K562 (cell line): Measurements from ENCODE around the gene NEUROD2. TPM values are rescaled to one million over a fixed set of nuclear protein-coding genes. Genes with fewer than 3 reads are reported as not detected.

Source experiments
- ATAC-seq: fragments of 200-7000 bp; cut with Tn5 transposase; 3 replicates; pipeline ENCODE4 v1.9.1; 2020; ENCODE audit warnings: moderate library complexity
- BruUV-seq: library from RNA; stranded (reverse); fragments of 400-500 nt; replicated peaks from 2 replicates; lab custom pipeline; 2021; lab: Mats Ljungman, UMichigan
- CTCF ChIA-PET: fragments of 300-600 bp; formaldehyde crosslinking; extraction: SDS; loops from one replicate; lab custom pipeline; 2021; ENCODE audit warnings: low intra/inter-chr PET ratio; lab: Yijun Ruan, JAX
- POLR2A ChIA-PET: fragments of 300-600, 350-650 bp; sonication (Branson Sonifier 250); formaldehyde crosslinking; extraction: SDS; loops from one replicate; lab custom pipeline; 2021; ENCODE audit warnings: antibody characterized with exemption, inconsistent platforms; lab: Yijun Ruan, JAX
- DNase-seq, 4 experiments: peaks; one replicate each; pipeline versions ENCODE4 v3.0.0 to v3.0.0-alpha.2; 2011 to 2018; ENCODE audit warnings: low spot score in 3 of 4, mixed read lengths in 3 of 4; ENCODE audit errors: extremely low read depth in 1 of 4
- FAIRE-seq: peaks from 2 replicates; lab custom pipeline; 2011; peaks lifted over from hg19 to GRCh38; lab: Jason Lieb, UNC
- H2AFZ ChIP-seq: 2 replicates; pipeline ENCODE4 v1.6.0; 2011; ENCODE audit warnings: low read depth, low read length, control low read depth, inconsistent platforms
- H3K27ac ChIP-seq: fragments of 200-600 bp; 3 replicates; pipeline ENCODE4 v1.8.0; 2011; ENCODE audit warnings: low read depth, mild to moderate bottlenecking, control low read depth, inconsistent platforms, low read length, moderate library complexity, mixed read lengths; ENCODE audit errors: extremely low read depth
- H3K27me3 ChIP-seq, 2 experiments: fragments of 300-600 bp in 1 of 2; 2 replicates in 1 of 2; 3 replicates in 1 of 2; pipeline versions ENCODE4 v1.6.0 to v1.8.0; 2011; ENCODE audit warnings: inconsistent platforms in 2 of 2, low read length in 2 of 2, mild to moderate bottlenecking in 1 of 2, mixed read lengths in 1 of 2, moderate library complexity in 1 of 2; ENCODE audit not compliant: control insufficient read depth in 2 of 2, insufficient read depth in 2 of 2
- H3K36me3 ChIP-seq: fragments of 300-600 bp; 3 replicates; pipeline ENCODE4 v1.8.0; 2011; ENCODE audit warnings: mild to moderate bottlenecking, low read length, inconsistent platforms; ENCODE audit not compliant: control insufficient read depth, insufficient read depth
- H3K4me1 ChIP-seq, 2 experiments: fragments of 200-600 bp in 1 of 2; replicated peaks in 1 of 2; 2 replicates in 1 of 2; 3 replicates in 1 of 2; pipeline versions ENCODE4 v1.5.1 to v1.8.0; 2011; ENCODE audit warnings: inconsistent platforms in 2 of 2, low read length in 2 of 2, mild to moderate bottlenecking in 1 of 2, mixed read lengths in 1 of 2, moderate library complexity in 1 of 2; ENCODE audit not compliant: control insufficient read depth in 2 of 2, insufficient read depth in 2 of 2
- H3K4me2 ChIP-seq: 2 replicates; pipeline ENCODE4 v1.6.1; 2011; ENCODE audit warnings: low read length, control low read depth, inconsistent platforms, mixed read lengths; ENCODE audit not compliant: insufficient read depth
- H3K4me3 ChIP-seq: fragments of 200-600 bp; sonication (generic), shearing (Covaris generic); 2 replicates; pipeline ENCODE4 v1.5.1; 2016; ENCODE audit warnings: control low read depth, inconsistent platforms
- H3K79me2 ChIP-seq: fragments of 200-600 bp; 3 replicates; pipeline ENCODE4 v1.8.0; 2011; ENCODE audit warnings: low read length, inconsistent platforms; ENCODE audit not compliant: control insufficient read depth, insufficient read depth
- H3K9ac ChIP-seq, 2 experiments: 2 replicates each; pipeline versions ENCODE4 v1.6.0 to v1.6.1; 2011; ENCODE audit warnings: low read depth in 2 of 2, low read length in 2 of 2, control low read depth in 1 of 2, inconsistent platforms in 1 of 2, mild to moderate bottlenecking in 1 of 2, mixed read lengths in 1 of 2; ENCODE audit not compliant: insufficient read depth in 1 of 2
- H3K9me1 ChIP-seq: one replicate; pipeline ENCODE4 v1.6.0; 2011; ENCODE audit warnings: inconsistent platforms, mild to moderate bottlenecking, low read length, moderate library complexity; ENCODE audit not compliant: control insufficient read depth, insufficient read depth
- H3K9me3 ChIP-seq: replicated peaks from 2 replicates; pipeline ENCODE4 v1.5.1; 2011; ENCODE audit warnings: low read depth, low read length, inconsistent platforms; ENCODE audit not compliant: control insufficient read depth, insufficient read depth
- H4K20me1 ChIP-seq: replicated peaks from 2 replicates; pipeline ENCODE4 v1.6.1; 2011; ENCODE audit warnings: low read length, inconsistent platforms, mixed read lengths; ENCODE audit not compliant: control insufficient read depth, insufficient read depth
- BHLHE40 ChIP-seq: IDR thresholded peaks from 2 replicates; pipeline ENCODE4 v1.6.1; 2011; ENCODE audit warnings: low read length, improper control_type of control experiment
- CBFB ChIP-seq: sonication (generic); formaldehyde crosslinking; IDR thresholded peaks from 2 replicates; pipeline ENCODE4 v1.4.0; 2020; ENCODE audit warnings: mild to moderate bottlenecking, missing genetic modification reagents
- ESRRB ChIP-seq: fragments of 250-450 bp; sonication (Bioruptor Pico); IDR thresholded peaks from 2 replicates; pipeline ENCODE4 v1.5.0; 2020; ENCODE audit warnings: mild to moderate bottlenecking, moderate library complexity, borderline replicate concordance
- HMGXB4 ChIP-seq: sonication (generic); formaldehyde crosslinking; IDR thresholded peaks from 2 replicates; pipeline ENCODE4 v1.8.1; 2023; ENCODE audit warnings: mild to moderate bottlenecking, missing genetic modification reagents
- LARP7 ChIP-seq: fragments of 450-650 bp; IDR thresholded peaks from 2 replicates; pipeline ENCODE4 v1.6.1; 2016
- WGBS: fragments of 100-300 bp; shearing (Covaris generic); methylation state at CpG from one replicate; pipeline ENCODE4 v1.1.6; 2016; ENCODE audit warnings: low coverage, mixed read lengths; ENCODE audit not compliant: insufficient coverage; ENCODE audit errors: missing lambda C conversion rate; 5-methylcytosine and 5-hydroxymethylcytosine counted together
- in situ Hi-C: fragments of 300-500 bp; cut with MboI; formaldehyde crosslinking; loops from 4 replicates; pipeline ENCODE4 v1.15.0; 2018; ENCODE audit warnings: inconsistent platforms, mixed read lengths
- intact Hi-C: fragments of 100-400 bp; cut with micrococcal nuclease; formaldehyde crosslinking; loops from 2 replicates; pipeline ENCODE4 v1.14.2; 2022
- polyA plus RNA-seq, 8 experiments: library from polyadenylated mRNA; depleted of rRNA in 4 of 8; stranded (reverse) in 5 of 8; unstranded in 3 of 8; fragments of >200 nt; fragmentation: Nextera tagmentation in 2 of 8; fragmentation: Illumina TruSeq in 1 of 8; extraction: Ambion mirVana in 2 of 8; extraction: Trizol in 1 of 8; gene quantifications; 2 replicates each; pipeline versions ENCODE4 v1.2.1 to v1.2.3, GENCODE V29; 2011 to 2014; ENCODE audit warnings: inconsistent platforms in 1 of 8, missing spikeins in 1 of 8
- total RNA-seq, 7 experiments: library from RNA; depleted of rRNA in 6 of 7; stranded (reverse); fragments of >200 nt in 6 of 7; fragmentation: Illumina TruSeq in 2 of 7; extraction: Trizol in 2 of 7; gene quantifications; 2 replicates each; pipeline versions ENCODE4 v1.2.1 to v1.2.3, GENCODE V29; 2011 to 2021; ENCODE audit warnings: low replicate concordance in 1 of 7

Gene NEUROD2
- total and polyA plus RNA-seq, 9 of the 15 experiments (the other 6 are each of a cell fraction or from before 2014, with no cell fraction given) = not detected

GRCh38 chr17:39627712-39628516, 20.2 kb upstream of the NEUROD2 start:
- Histone ChIP-seq H3K9ac (peak overlapping the region in 1 of 2 experiments; percentile 55; a peak in 1 of 4 replicates), H3K4me2 (no peak overlapping the region), H3K27me3 (no peaks in the 10 kb centered on the region), H2AFZ (no peak overlapping the region), H4K20me1 (no peaks in the 10 kb centered on the region), H3K36me3 (no peaks in the 10 kb centered on the region), H3K4me1 (peaks cover 0 to 49% of the 10 kb centered on the region in 2 experiments; a peak in 2 of 5 replicates), H3K27ac (no peak overlapping the region), H3K79me2 (no peaks in the 10 kb centered on the region), H3K9me3 (no peaks in the 10 kb centered on the region), H3K9me1 (no peaks in the 10 kb centered on the region), H3K4me3 (no peak overlapping the region)
- intact Hi-C loops (no loop called here), in situ Hi-C loops (no loop called here)
- FAIRE-seq (no peak), DNase-seq (no peak), ATAC-seq (no peak)
- no TSS peak for BruUV-seq
- ChIA-PET POLR2A (interaction anchor here (0.6 to 1.6 kb wide), 5 partner anchors 10 to 101 kb away, joined by 3 to 7 read pairs (median 4); no protein-coding TSS in a partner anchor), CTCF (interaction anchor here (0.6 kb wide), 1 partner anchor 355 kb away, joined by 3 read pairs; no protein-coding TSS in a partner anchor)
- 80% methylated on average over 7 of the region's 16 CpGs for WGBS
- TF ChIP-seq CBFB (CRISPR knock-in tag) (no peak), ESRRB (CRISPR knock-in tag) (no peak)

DNA sequence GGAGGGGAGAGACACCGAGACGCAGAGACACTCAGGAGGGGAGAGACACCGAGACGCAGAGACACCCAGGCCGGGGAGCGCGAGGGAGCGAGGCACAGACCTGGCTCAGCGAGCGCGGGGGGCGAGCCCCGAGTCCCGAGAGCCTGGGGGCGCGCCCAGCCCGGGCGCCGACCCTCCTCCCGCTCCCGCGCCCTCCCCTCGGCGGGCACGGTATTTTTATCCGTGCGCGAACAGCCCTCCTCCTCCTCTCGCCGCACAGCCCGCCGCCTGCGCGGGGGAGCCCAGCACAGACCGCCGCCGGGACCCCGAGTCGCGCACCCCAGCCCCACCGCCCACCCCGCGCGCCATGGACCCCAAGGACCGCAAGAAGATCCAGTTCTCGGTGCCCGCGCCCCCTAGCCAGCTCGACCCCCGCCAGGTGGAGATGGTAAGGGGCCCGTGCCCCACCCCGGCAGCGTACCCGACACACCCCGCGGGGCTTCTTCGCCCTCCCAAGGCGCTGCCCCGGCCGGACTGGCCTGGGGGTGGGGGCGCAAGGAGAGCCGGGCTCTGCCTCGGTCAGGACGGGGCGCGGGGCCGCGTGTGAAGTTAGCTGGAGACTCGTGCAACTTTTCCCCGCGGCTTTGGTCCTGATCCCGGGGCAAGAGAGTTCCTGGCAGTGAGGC, 19.5 kb upstream of the NEUROD2 start:
- H3K4me2 ChIP-seq = no peak overlapping the region
- intact Hi-C loops = no loop called here
- H3K27me3 ChIP-seq = no peaks in the 10 kb centered on the region

More for the DNA sequence above, 19.5 kb upstream of the NEUROD2 start:
- no peak for TF ChIP-seq BHLHE40
- no peak for TF ChIP-seq HMGXB4 (CRISPR knock-in tag)
- TF ChIP-seq LARP7 = no peak
- TF ChIP-seq, all 486 proteins: peak for 0
- no peak overlapping the region for H3K4me3 ChIP-seq
- H3K27ac ChIP-seq = no peak overlapping the region
- H3K9me1 ChIP-seq = no peaks in the 10 kb centered on the region
- POLR2A ChIA-PET = interaction anchor here (0.8 to 1.6 kb wide), 3 partner anchors 10 to 95 kb away, joined by 3 to 7 read pairs (median 4); no protein-coding TSS in a partner anchor
- peaks cover 1 to 44% of the 10 kb centered on the region in 2 experiments; a peak in 2 of 5 replicates for H3K4me1 ChIP-seq
- H2AFZ ChIP-seq = no peak overlapping the region
- no peaks in the 10 kb centered on the region for H3K9me3 ChIP-seq
- H3K36me3 ChIP-seq = no peaks in the 10 kb centered on the region
- in situ Hi-C loops = no loop called here
- WGBS = 77% methylated on average over 5 of the region's 72 CpGs
- no peak for FAIRE-seq
- DNase-seq = no peak
- H4K20me1 ChIP-seq = no peaks in the 10 kb centered on the region
- no peak for ATAC-seq
- CTCF ChIA-PET = no interaction called here
- 0 out of 4 replicates have a peak overlapping the region, but pooled peaks of 1 of the 2 experiments have one; percentile 76 for H3K9ac ChIP-seq
- BruUV-seq = no TSS peak
- no peaks in the 10 kb centered on the region for H3K79me2 ChIP-seq
